ENCODE measurements around the gene SAMD15.

DNA sequence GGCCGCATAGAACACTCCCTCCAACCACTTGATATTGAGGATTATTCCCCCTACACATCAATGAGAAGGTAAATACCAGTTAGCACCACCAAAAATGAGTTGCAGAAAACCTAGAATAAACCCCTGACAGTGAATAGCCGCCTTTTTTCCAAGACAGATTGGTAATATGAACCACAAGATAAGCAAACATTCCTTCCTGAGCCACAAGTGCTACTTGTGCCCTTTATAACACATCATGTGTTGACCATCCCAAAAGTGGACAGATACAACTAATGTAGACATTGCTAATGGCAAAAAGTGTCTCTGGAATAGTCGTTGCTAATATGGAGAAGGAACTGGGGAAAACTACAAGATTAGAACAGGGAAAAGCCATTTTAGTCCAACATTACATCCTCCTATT is 28.9 kb downstream of the SAMD15 start:
- TF ChIP-seq, protein P1, sequence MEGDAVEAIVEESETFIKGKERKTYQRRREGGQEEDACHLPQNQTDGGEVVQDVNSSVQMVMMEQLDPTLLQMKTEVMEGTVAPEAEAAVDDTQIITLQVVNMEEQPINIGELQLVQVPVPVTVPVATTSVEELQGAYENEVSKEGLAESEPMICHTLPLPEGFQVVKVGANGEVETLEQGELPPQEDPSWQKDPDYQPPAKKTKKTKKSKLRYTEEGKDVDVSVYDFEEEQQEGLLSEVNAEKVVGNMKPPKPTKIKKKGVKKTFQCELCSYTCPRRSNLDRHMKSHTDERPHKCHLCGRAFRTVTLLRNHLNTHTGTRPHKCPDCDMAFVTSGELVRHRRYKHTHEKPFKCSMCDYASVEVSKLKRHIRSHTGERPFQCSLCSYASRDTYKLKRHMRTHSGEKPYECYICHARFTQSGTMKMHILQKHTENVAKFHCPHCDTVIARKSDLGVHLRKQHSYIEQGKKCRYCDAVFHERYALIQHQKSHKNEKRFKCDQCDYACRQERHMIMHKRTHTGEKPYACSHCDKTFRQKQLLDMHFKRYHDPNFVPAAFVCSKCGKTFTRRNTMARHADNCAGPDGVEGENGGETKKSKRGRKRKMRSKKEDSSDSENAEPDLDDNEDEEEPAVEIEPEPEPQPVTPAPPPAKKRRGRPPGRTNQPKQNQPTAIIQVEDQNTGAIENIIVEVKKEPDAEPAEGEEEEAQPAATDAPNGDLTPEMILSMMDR (IDR thresholded peaks at IDR 0.05; ENCODE audit: low read length): no peak
- TF ChIP-seq EZH2phosphoT487 (IDR thresholded peaks at IDR 0.05; ENCODE audit: low read length): no peak

Data from MM.1S (cell line).